HCT116 (cell line): ENCODE results near the gene PLCB4.

Experiments
- CBX3 ChIP-seq: IDR thresholded peaks from 2 replicates; pipeline ENCODE4 v1.6.1; 2012; ENCODE audit warnings: low read depth
- CTCF ChIP-seq, 3 experiments: fragments of 200-600 bp in 1 of 3; sonication (generic) in 1 of 3; IDR thresholded peaks in 2 of 3; conservative IDR thresholded peaks in 1 of 3; 2 replicates each; pipeline ENCODE4 v1.5.1; 2012 to 2017; ENCODE audit warnings: low read depth in 2 of 3, low read length in 2 of 3, antibody characterized with exemption in 1 of 3, borderline replicate concordance in 1 of 3, control low read depth in 1 of 3, mild to moderate bottlenecking in 1 of 3, mixed read lengths in 1 of 3, mixed run types in 1 of 3, moderate library complexity in 1 of 3; ENCODE audit not compliant: insufficient read depth in 1 of 3
- EZH2 ChIP-seq: fragments of 200-600 bp; sonication (generic); IDR thresholded peaks from 2 replicates; pipeline ENCODE4 v1.6.1; 2017; ENCODE audit warnings: antibody characterized with exemption, mixed run types
- JUND ChIP-seq: IDR thresholded peaks from 2 replicates; pipeline ENCODE4 v1.6.1; 2012
- POLR2A ChIP-seq: IDR thresholded peaks from 2 replicates; pipeline ENCODE4 v1.7.0; 2011; ENCODE audit warnings: borderline replicate concordance; ENCODE audit not compliant: insufficient read depth, insufficient read length; ENCODE audit errors: extremely low read depth
- POLR2AphosphoS5 ChIP-seq: IDR thresholded peaks from 2 replicates; pipeline ENCODE4 v1.6.1; 2011; ENCODE audit warnings: mild to moderate bottlenecking, low read depth, low read length, moderate library complexity
- RAD21 ChIP-seq: IDR thresholded peaks from 2 replicates; pipeline ENCODE4 v1.6.1; 2012; ENCODE audit warnings: low read depth, mild to moderate bottlenecking
- SIN3A ChIP-seq: IDR thresholded peaks from 2 replicates; pipeline ENCODE4 v1.6.1; 2012; ENCODE audit warnings: low read depth
- YY1 ChIP-seq: IDR thresholded peaks from 2 replicates; pipeline ENCODE4 v1.6.1; 2011; ENCODE audit warnings: low read length, low read depth, moderate library complexity, mild to moderate bottlenecking; ENCODE audit not compliant: insufficient replicate concordance; ENCODE audit errors: extremely low read depth
- ZFX ChIP-seq: fragments of 450-650 bp; IDR thresholded peaks from 2 replicates; pipeline ENCODE4 v1.6.1; 2017
- ZNF274 ChIP-seq: fragments of 200-500 bp; sonication (Bioruptor generic); IDR thresholded peaks from 2 replicates; pipeline ENCODE4 v1.6.1; 2014; ENCODE audit warnings: mild to moderate bottlenecking, low read depth, low read length, inconsistent platforms
- TF ChIP-seq, protein P1 (sequence below): IDR thresholded peaks from 2 replicates; pipeline ENCODE4 v1.6.1; 2012
- TF ChIP-seq, protein P2 (sequence below): IDR thresholded peaks from 2 replicates; pipeline ENCODE4 v1.6.1; 2012

- no peak for TF ChIP-seq EZH2
- peak in 1 of 3 experiments; percentile 20; a peak in 1 of 6 replicates for TF ChIP-seq CTCF (IDR thresholded peaks at IDR 0.05 in 2 of 3, conservative IDR thresholded peaks at IDR 0.05 in 1 of 3; ENCODE audit: borderline replicate concordance in 1 of 3, insufficient read depth in 1 of 3, low read depth in 2 of 3, low read length in 2 of 3)
- no peak for TF ChIP-seq JUND
- no peak for TF ChIP-seq ZFX
- TF ChIP-seq POLR2A: no peak
- no peak for TF ChIP-seq YY1
- no peak for TF ChIP-seq CBX3
- no peak for TF ChIP-seq RAD21
- TF ChIP-seq, protein P1, sequence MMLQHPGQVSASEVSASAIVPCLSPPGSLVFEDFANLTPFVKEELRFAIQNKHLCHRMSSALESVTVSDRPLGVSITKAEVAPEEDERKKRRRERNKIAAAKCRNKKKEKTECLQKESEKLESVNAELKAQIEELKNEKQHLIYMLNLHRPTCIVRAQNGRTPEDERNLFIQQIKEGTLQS: no peak
- no peak for TF ChIP-seq SIN3A
- TF ChIP-seq, protein P2, sequence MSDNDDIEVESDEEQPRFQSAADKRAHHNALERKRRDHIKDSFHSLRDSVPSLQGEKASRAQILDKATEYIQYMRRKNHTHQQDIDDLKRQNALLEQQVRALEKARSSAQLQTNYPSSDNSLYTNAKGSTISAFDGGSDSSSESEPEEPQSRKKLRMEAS: no peak
- no peak for TF ChIP-seq POLR2AphosphoS5
- TF ChIP-seq ZNF274: no peak
These were observed 448.6 kb downstream of the PLCB4 start for GRCh38 chr20:9517297-9518162.
